ENCODE measurements around the gene CFHR2.
"Not testable (repeated sequence)": the region's sequence is repeated elsewhere in the genome, so short reads cannot be mapped to it uniquely, and the experiment has no call there.

Gene CFHR2

GRCh38 chr1:196951711-196952394, 8.3 kb downstream of the CFHR2 start:
- no peaks in the 10 kb centered on the region for H3K9me3 ChIP-seq (ENCODE audit: control insufficient read depth, low read length)
- DNase-seq, result no peak
- no peaks in the 10 kb centered on the region for H3K4me1 ChIP-seq (ENCODE audit: control insufficient read depth, insufficient read depth, low read length, poor library complexity, severe bottlenecking)
- H3K36me3 ChIP-seq (ENCODE audit: control insufficient read depth, insufficient read depth, low read length), result no peaks in the 10 kb centered on the region
- H3K27ac ChIP-seq (ENCODE audit: insufficient read depth, low read length, poor library complexity, severe bottlenecking), result no peak overlapping the region
- H3K27me3 ChIP-seq (replicated peaks; ENCODE audit: control insufficient read depth, insufficient read depth, low read length, poor library complexity, severe bottlenecking), result no peaks in the 10 kb centered on the region
- H3K4me3 ChIP-seq (ENCODE audit: insufficient read depth, low read depth, low read length, poor library complexity, severe bottlenecking), result no peak overlapping the region

- Histone ChIP-seq H3K4me3 (ENCODE audit: insufficient read depth, low read depth, low read length, poor library complexity, severe bottlenecking) (no peak overlapping the region), H3K9me3 (ENCODE audit: control insufficient read depth, low read length) (no peaks in the 10 kb centered on the region), H3K36me3 (ENCODE audit: control insufficient read depth, insufficient read depth, low read length) (no peaks in the 10 kb centered on the region), H3K27ac (ENCODE audit: insufficient read depth, low read length, poor library complexity, severe bottlenecking) (no peak overlapping the region), H3K4me1 (ENCODE audit: control insufficient read depth, insufficient read depth, low read length, poor library complexity, severe bottlenecking) (no peaks in the 10 kb centered on the region), H3K27me3 (replicated peaks; ENCODE audit: control insufficient read depth, insufficient read depth, low read length, poor library complexity, severe bottlenecking) (no peaks in the 10 kb centered on the region)
- no peak for DNase-seq
Measured at GRCh38 chr1:196954778-196955177, 11.2 kb downstream of the CFHR2 start.

GRCh38 chr1:196955926-196956325, 12.4 kb downstream of the CFHR2 start:
- no peaks in the 10 kb centered on the region for H3K27me3 ChIP-seq (replicated peaks; ENCODE audit: control insufficient read depth, insufficient read depth, low read length, poor library complexity, severe bottlenecking)
- H3K4me3 ChIP-seq (ENCODE audit: insufficient read depth, low read depth, low read length, poor library complexity, severe bottlenecking), result no peak overlapping the region
- DNase-seq, result no peak
- no peaks in the 10 kb centered on the region for H3K4me1 ChIP-seq (ENCODE audit: control insufficient read depth, insufficient read depth, low read length, poor library complexity, severe bottlenecking)
- H3K9me3 ChIP-seq (ENCODE audit: control insufficient read depth, low read length), result no peaks in the 10 kb centered on the region
- no peaks in the 10 kb centered on the region for H3K36me3 ChIP-seq (ENCODE audit: control insufficient read depth, insufficient read depth, low read length)
- no peak overlapping the region for H3K27ac ChIP-seq (ENCODE audit: insufficient read depth, low read length, poor library complexity, severe bottlenecking)

GRCh38 chr1:196960854-196961253, 17.3 kb downstream of the CFHR2 start:
- DNase-seq, result no peak
- H3K27ac ChIP-seq (ENCODE audit: insufficient read depth, low read length, poor library complexity, severe bottlenecking), result no peak overlapping the region
- no peaks in the 10 kb centered on the region for H3K36me3 ChIP-seq (ENCODE audit: control insufficient read depth, insufficient read depth, low read length)

GRCh38 chr1:196970182-196970581, 26.6 kb downstream of the CFHR2 start:
- H3K36me3 ChIP-seq (ENCODE audit: control insufficient read depth, insufficient read depth, low read length), result no peaks in the 10 kb centered on the region
- no peaks in the 10 kb centered on the region for H3K4me1 ChIP-seq (ENCODE audit: control insufficient read depth, insufficient read depth, low read length, poor library complexity, severe bottlenecking)
- H3K9me3 ChIP-seq (ENCODE audit: control insufficient read depth, low read length), result no peaks in the 10 kb centered on the region
- H3K27me3 ChIP-seq (replicated peaks; ENCODE audit: control insufficient read depth, insufficient read depth, low read length, poor library complexity, severe bottlenecking), result no peaks in the 10 kb centered on the region
- H3K4me3 ChIP-seq (ENCODE audit: insufficient read depth, low read depth, low read length, poor library complexity, severe bottlenecking), result no peak overlapping the region
- H3K27ac ChIP-seq (ENCODE audit: insufficient read depth, low read length, poor library complexity, severe bottlenecking), result no peak overlapping the region
- no peak for DNase-seq

More at GRCh38 chr1:196960854-196961253, 17.3 kb downstream of the CFHR2 start:
- Histone ChIP-seq H3K4me3 (ENCODE audit: insufficient read depth, low read depth, low read length, poor library complexity, severe bottlenecking) (no peak overlapping the region), H3K9me3 (ENCODE audit: control insufficient read depth, low read length) (no peaks in the 10 kb centered on the region), H3K27me3 (replicated peaks; ENCODE audit: control insufficient read depth, insufficient read depth, low read length, poor library complexity, severe bottlenecking) (no peaks in the 10 kb centered on the region), H3K4me1 (ENCODE audit: control insufficient read depth, insufficient read depth, low read length, poor library complexity, severe bottlenecking) (no peaks in the 10 kb centered on the region)

- Histone ChIP-seq H3K27me3 (replicated peaks; ENCODE audit: control insufficient read depth, insufficient read depth, low read length, poor library complexity, severe bottlenecking) (no peaks in the 10 kb centered on the region), H3K4me3 (ENCODE audit: insufficient read depth, low read depth, low read length, poor library complexity, severe bottlenecking) (no peak overlapping the region), H3K27ac (ENCODE audit: insufficient read depth, low read length, poor library complexity, severe bottlenecking) (no peak overlapping the region), H3K4me1 (ENCODE audit: control insufficient read depth, insufficient read depth, low read length, poor library complexity, severe bottlenecking) (no peaks in the 10 kb centered on the region), H3K9me3 (ENCODE audit: control insufficient read depth, low read length) (no peaks in the 10 kb centered on the region), H3K36me3 (ENCODE audit: control insufficient read depth, insufficient read depth, low read length) (no peaks in the 10 kb centered on the region)
- DNase-seq, result no peak
Measured at GRCh38 chr1:196976278-196976677, 32.7 kb downstream of the CFHR2 start.

GRCh38 chr1:196977278-196977677, 33.7 kb downstream of the CFHR2 start, which contains the start of gene CFHR5:
Gene CFHR5 (plus strand): TSS chr1:196977556. CDS start chr1:196977665, 109 bp downstream.
- H3K4me3 ChIP-seq (ENCODE audit: insufficient read depth, low read depth, low read length, poor library complexity, severe bottlenecking), result no peak within 1 kb of the TSS
- no peak for DNase-seq
- no peaks in the 10 kb centered on the region for H3K4me1 ChIP-seq (ENCODE audit: control insufficient read depth, insufficient read depth, low read length, poor library complexity, severe bottlenecking)
- H3K9me3 ChIP-seq (ENCODE audit: control insufficient read depth, low read length), result no peaks in the 10 kb centered on the region
- H3K27ac ChIP-seq (ENCODE audit: insufficient read depth, low read length, poor library complexity, severe bottlenecking), result no peak within 1 kb of the TSS
- no peaks in the 10 kb centered on the region for H3K36me3 ChIP-seq (ENCODE audit: control insufficient read depth, insufficient read depth, low read length)
- H3K27me3 ChIP-seq (replicated peaks; ENCODE audit: control insufficient read depth, insufficient read depth, low read length, poor library complexity, severe bottlenecking), result no peaks in the 10 kb centered on the region

- H3K9me3 ChIP-seq (ENCODE audit: control insufficient read depth, low read length), result no peaks in the 10 kb centered on the region
- no peaks in the 10 kb centered on the region for H3K27me3 ChIP-seq (replicated peaks; ENCODE audit: control insufficient read depth, insufficient read depth, low read length, poor library complexity, severe bottlenecking)
- H3K4me3 ChIP-seq (ENCODE audit: insufficient read depth, low read depth, low read length, poor library complexity, severe bottlenecking), result no peak overlapping the region
- H3K27ac ChIP-seq (ENCODE audit: insufficient read depth, low read length, poor library complexity, severe bottlenecking), result no peak overlapping the region
- no peaks in the 10 kb centered on the region for H3K4me1 ChIP-seq (ENCODE audit: control insufficient read depth, insufficient read depth, low read length, poor library complexity, severe bottlenecking)
- no peak for DNase-seq
- H3K36me3 ChIP-seq (ENCODE audit: control insufficient read depth, insufficient read depth, low read length), result no peaks in the 10 kb centered on the region
Measured at GRCh38 chr1:196980859-196981258, 37.3 kb downstream of the CFHR2 start.

- H3K36me3 ChIP-seq (ENCODE audit: control insufficient read depth, insufficient read depth, low read length); H3K27ac ChIP-seq (ENCODE audit: insufficient read depth, low read length, poor library complexity, severe bottlenecking); H3K27me3 ChIP-seq (replicated peaks; ENCODE audit: control insufficient read depth, insufficient read depth, low read length, poor library complexity, severe bottlenecking); H3K4me1 ChIP-seq (ENCODE audit: control insufficient read depth, insufficient read depth, low read length, poor library complexity, severe bottlenecking); H3K9me3 ChIP-seq (ENCODE audit: control insufficient read depth, low read length); H3K4me3 ChIP-seq (ENCODE audit: insufficient read depth, low read depth, low read length, poor library complexity, severe bottlenecking); DNase-seq: not testable (repeated sequence)
Measured at GRCh38 chr1:196982247-196982646, 38.7 kb downstream of the CFHR2 start.

GRCh38 chr1:196991919-196992651, 48.5 kb downstream of the CFHR2 start:
- H3K36me3 ChIP-seq (ENCODE audit: control insufficient read depth, insufficient read depth, low read length), result not testable (repeated sequence)

More at GRCh38 chr1:196991919-196992651, 48.5 kb downstream of the CFHR2 start:
- not testable (repeated sequence) for H3K27me3 ChIP-seq (replicated peaks; ENCODE audit: control insufficient read depth, insufficient read depth, low read length, poor library complexity, severe bottlenecking); H3K9me3 ChIP-seq (ENCODE audit: control insufficient read depth, low read length); H3K4me1 ChIP-seq (ENCODE audit: control insufficient read depth, insufficient read depth, low read length, poor library complexity, severe bottlenecking); DNase-seq; H3K4me3 ChIP-seq (ENCODE audit: insufficient read depth, low read depth, low read length, poor library complexity, severe bottlenecking); H3K27ac ChIP-seq (ENCODE audit: insufficient read depth, low read length, poor library complexity, severe bottlenecking)
